Stimulated activated CD8-positive, alpha-beta memory T cell treated with anti-CD3 and anti-CD28 coated beads, Interleukin-7, amount 100 ng/mL, for 1 hour (primary cell): Measurements from ENCODE around the gene ADAMTS2.

Experiments
- DNase-seq, 2 donors: peaks; one replicate each; pipeline ENCODE4 v3.0.0-alpha.2; 2020; ENCODE audit warnings: low read depth in 2 of 2

The ADAMTS2 gene

GRCh38 chr5:179266291-179267070, 78.8 kb downstream of the ADAMTS2 start:
- no peak for DNase-seq

GRCh38 chr5:179265514-179266290, 79.6 kb downstream of the ADAMTS2 start:
- no peak for DNase-seq

GRCh38 chr5:179264783-179265513, 80.3 kb downstream of the ADAMTS2 start:
- no peak for DNase-seq

- no peak for DNase-seq
Observed at GRCh38 chr5:179264053-179264782, 81.0 kb downstream of the ADAMTS2 start.

- no peak for DNase-seq
Observed at GRCh38 chr5:179263391-179264052, 81.7 kb downstream of the ADAMTS2 start.

GRCh38 chr5:179262126-179262920, 82.9 kb downstream of the ADAMTS2 start:
- no peak for DNase-seq

GRCh38 chr5:179261301-179262125, 83.7 kb downstream of the ADAMTS2 start:
- no peak for DNase-seq

GRCh38 chr5:179260324-179261070, 84.8 kb downstream of the ADAMTS2 start:
- DNase-seq, result no peak

- DNase-seq, result no peak
Observed at GRCh38 chr5:179259731-179260323, 85.4 kb downstream of the ADAMTS2 start.

GRCh38 chr5:179258922-179259730, 86.1 kb downstream of the ADAMTS2 start:
- no peak for DNase-seq

GRCh38 chr5:179258001-179258921, 87.0 kb downstream of the ADAMTS2 start:
- no peak for DNase-seq

GRCh38 chr5:179257176-179257682, 88.0 kb downstream of the ADAMTS2 start:
- DNase-seq, result no peak

GRCh38 chr5:179256328-179257175, 88.7 kb downstream of the ADAMTS2 start:
- no peak for DNase-seq

GRCh38 chr5:179255527-179256327, 89.5 kb downstream of the ADAMTS2 start:
- DNase-seq, result no peak
